HG03432 (cell line): Measurements from ENCODE around the gene GNAO1.

Source experiments
- ATAC-seq: cut with Tn5 transposase; IDR thresholded peaks from one replicate; pipeline ENCODE4 v1.9.1; 2021; ENCODE audit warnings: mild to moderate bottlenecking, moderate library complexity; ENCODE audit not compliant: unreplicated experiment

The GNAO1 gene

DNA sequence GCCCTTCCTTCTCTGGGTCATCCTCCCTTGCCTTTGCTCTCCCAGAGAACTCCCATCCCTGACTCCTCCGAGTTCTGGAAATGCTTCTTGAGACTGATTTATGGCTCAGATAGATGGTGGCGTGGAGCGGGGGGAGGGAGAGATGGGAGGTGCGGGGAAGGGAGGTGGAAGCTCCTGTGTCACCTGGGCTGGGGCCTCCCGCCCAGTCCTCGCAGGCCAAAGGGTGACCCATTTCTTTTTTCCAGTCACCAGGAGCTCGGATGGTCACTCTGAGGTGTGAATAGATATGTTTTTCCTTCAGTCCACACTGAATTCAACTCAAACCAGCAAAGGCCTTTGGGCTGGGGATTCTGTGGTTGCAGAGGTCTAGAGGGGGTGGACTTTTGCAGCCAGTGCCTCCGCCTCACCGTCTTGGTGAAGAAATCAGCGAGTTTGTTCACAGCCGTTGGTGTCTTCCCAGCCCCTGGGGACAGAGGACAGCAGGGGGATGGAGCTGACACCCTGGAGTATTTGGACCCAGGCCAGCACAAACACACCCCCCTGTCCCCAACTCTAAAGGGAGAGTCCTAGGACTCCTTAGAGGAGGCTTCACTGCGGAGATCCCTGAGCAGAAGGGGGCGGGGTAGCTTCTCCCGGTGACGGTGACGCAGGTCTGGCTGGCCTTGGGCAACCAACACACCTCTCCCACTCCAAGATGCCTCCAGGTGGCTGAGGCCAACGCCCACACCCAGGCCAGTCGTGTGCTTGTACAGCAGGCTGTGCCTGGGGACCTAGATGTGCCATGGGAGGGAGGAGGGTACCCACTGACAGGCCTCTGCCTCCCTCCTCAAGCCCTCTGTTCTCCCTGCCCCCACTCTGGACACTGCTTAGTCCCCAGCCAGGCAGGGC lies 153.5 kb downstream of the GNAO1 start:
- ATAC-seq, result no peak

DNA sequence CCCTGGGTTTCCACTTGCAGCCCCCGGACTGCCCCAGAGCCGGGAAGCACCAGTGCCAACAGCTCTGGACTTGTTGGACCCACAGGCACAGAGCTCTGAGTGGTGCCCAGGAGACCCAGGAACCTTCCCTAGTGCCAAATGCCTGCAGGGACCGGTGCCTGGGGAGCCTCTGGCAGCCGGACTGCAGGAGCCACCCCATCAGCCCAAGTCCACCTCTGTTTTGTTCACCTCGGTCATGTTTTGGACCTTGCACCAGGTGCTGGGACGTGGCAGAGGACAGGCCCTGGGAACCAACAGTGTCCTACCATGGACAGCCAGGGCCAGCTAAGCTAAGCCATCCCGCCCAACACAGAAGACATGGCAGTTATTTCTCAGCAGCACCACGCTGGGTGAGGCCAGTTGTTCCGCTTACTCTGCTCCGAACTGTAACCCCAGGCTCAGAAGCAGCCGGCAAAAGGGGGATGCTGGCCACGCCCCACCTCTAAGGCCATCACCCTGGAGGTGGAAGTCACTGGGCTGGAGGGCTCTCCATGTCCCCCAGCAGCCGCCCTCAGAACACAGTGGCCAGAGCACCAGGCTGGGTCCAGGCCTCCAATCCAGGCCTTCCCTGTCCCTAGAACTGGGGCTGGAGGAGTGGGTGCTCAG lies 154.2 kb downstream of the GNAO1 start:
- no peak for ATAC-seq

DNA sequence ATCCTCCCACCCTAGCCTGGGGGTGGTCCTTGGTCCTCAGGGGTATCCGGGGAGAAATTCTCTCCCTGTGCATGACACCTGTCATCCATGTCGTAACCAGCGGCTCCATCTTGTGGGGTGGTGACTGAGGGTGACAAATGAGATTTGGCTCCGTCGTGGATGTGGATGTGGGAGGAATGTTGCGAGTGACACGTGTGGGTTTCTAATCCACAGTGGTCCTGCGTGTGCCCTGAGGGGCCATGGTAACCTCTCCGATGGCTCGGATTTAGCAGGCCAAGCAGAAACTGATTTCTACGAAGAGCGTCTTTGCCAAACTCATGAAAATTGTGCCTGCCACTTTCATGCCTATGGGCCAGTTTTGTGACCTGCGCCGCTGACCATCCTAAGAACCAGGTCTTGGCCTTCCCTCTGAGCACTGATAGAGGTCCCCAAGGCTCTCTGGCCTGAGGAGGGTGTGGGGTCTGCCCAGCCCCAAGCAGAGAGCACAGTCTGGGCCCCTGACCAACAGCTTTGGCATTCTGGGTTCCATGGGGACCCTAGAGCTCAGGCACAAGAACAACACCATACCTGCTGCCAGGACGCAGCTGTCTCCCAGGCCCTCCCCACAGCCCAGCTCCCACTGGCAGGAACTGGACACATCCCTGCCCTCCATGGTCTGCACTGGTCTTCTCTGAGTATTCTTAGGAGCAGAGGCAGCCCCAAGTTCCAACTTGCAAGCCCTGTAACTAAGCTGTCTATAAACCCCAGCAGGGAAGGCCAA lies 155.0 kb downstream of the GNAO1 start:
- no peak for ATAC-seq

DNA sequence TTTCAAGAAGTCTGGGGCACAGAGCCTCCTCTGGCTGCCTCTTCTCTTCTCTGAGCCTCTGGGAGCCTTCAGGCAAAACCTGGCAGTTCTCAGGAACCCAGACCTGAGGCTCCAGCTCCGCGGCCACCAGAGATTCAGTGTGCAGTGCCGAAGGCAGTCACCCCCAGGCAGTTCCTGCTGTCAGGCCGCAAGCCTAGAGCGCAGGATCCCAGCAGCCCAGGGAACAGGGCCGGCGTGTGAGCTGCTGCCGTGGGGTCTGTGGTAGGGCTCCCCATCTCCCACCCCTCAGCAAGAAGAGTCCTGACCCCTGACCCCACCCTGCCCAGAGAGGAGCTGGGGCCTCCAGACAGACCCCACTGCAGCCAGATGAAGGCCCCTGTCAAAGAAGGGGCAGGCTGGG lies 155.9 kb downstream of the GNAO1 start:
- ATAC-seq, result no peak

DNA sequence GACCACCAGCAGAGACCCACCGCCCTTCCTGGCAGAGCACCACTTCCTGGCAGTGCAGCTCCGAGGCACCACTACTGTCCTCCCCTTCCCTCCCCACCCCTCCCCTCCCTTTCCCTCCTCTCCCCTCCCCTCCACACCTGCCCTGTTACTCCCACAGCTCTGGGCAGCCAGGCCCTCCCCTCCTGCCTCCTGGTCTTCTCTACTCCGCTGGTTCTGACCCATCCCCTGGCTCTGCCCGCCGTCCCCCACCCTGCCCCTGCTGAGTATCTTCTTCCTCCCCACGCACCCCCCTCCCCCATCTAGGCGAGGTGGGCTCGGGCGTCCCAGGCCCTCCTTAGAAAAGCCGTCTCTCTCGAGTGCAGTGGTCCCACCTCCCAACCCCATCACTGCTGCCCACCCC lies 156.4 kb downstream of the GNAO1 start:
- no peak for ATAC-seq

DNA sequence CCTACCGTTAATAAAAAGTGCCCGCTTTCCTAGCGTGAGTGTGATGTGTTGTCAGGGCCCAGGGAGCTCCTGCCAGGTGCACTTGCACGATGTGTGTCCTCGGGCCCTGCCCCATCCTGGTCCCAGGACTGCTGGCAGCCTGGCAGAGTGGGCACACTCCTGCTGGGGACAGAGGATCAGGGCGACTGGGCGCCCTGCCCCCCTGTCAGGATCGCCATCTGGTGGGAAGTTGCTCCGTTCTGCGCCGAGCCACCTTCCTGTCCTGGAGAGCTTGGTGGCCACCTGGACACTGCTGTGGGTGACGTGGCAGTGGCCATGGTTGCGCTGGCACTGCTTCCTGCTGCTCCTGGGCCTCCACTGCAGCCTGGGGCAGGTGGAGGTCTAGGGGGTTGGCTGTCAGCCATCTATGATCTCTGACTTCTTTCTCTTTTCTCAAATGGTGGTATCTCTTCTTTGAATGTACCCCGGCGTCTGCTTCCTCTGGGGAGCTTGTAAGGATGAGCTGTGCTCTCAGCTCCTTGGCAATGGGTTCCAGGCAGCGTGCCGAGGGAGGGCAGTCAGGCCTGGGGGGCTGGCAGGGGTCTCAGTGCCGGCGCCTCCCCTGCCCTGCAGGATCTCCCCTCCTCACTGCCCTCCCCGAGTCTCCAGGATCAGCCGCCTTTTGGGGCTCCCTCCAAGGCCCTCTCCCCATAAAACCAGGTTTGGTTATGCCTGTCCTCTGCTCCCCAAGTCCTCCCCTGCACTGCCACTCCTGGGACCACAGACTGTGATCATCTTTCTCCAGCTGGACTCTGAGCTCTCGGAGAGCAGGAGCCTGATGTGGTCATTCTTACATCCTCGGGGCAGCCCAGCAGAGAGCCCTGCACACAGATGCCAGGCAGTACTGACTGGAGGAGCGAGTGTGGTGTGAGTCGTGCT lies 157.1 kb downstream of the GNAO1 start:
- no peak for ATAC-seq

DNA sequence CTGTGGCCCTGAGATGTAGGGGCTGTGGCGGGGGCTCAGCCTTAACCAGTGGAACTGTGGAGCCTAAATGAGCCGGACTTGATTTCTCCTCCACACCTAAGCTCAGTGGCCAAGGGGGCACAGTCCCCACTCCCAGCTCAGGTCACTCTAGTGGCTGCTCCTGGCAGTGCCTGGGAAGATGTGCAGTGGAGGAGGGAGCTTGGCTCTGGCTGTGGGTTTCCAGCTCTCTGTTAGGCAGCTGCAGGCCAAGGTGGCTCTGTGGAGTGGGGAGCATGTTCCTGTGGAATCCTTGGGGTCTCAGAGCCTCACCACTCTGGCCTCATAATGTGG lies 157.8 kb downstream of the GNAO1 start:
- ATAC-seq, result no peak

DNA sequence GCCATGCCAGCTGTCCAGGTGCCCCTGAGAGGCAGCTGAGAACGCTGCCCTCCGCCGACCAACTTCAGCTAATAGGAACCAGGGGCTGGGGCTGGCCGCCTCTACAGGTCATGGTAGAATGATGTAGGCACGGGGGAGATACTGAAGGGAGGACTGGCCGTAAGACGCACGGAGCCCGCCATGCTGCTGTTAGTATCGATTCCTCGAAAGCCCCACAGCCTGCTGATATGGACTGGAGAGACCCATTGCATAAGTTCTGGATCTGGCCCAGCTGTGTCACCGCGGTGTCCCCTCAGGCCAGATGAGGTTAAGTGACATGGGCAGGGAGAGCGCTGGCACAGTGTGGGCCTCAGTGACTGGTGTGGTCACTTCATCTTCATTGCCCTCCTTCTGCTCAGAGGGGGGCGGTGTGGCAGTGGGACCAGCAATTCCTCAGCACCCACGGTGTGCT lies 158.4 kb downstream of the GNAO1 start:
- ATAC-seq, result no peak

DNA sequence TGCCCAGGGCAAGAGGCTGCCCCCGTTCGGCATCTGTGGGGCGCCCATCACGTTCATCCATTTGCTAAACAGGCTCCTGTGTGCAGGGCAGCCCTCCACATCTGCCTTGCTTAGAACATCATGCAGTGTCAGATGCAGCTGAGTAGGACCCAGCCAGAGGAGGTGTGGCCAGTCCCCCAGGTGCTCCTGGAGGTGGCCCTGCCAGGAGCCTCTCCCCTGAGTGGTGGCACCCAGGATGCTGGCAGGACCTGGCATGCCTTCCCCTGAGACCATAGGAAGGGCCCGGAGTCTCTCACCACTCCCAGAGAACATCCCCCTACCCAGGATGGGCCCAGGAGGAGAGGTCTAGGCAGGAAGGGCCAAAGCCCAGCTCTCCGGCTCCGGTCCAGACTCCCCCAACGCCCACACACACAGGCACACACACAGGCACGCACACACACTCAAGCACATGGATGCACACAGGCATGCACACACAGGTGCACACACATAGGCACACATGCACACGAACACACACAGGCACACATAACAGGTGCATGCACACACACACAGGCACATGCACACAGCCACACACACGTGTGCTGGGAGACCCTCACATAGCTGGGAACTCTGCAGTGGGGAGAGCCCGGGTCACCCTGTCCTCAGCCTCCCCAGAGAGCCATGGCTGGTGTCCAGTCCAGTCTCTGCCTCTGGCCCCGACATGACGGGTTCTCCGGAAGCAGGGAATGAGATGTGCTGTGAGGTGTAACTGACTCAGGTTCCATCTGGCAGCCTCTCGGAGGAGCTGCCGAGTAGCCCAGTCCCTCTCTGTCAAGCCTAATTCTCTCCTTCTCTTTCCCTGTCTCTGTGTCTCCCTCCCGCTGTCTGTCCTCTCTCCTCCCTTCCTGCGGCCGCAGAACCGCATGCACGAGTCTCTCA lies 159.5 kb downstream of the GNAO1 start:
- no peak for ATAC-seq

DNA sequence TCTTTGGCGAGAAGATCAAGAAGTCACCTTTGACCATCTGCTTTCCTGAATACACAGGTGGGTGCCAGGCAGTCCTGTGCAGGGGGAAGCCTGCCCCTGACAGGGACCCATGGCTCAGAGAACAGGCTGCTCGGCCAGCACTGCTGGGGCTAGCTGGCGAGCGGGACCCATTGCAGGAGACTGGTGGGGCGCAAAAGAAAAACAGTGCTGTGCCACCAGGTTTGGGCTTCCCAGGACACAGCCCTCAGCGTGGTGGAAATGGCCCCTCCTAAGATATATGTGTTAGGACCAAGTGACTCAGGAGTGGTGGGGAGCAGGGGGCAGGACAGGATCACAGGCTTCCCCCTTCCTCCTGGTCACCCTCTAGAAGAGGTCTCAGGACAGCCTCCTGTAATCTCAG lies 160.2 kb downstream of the GNAO1 start:
- ATAC-seq, result no peak

DNA sequence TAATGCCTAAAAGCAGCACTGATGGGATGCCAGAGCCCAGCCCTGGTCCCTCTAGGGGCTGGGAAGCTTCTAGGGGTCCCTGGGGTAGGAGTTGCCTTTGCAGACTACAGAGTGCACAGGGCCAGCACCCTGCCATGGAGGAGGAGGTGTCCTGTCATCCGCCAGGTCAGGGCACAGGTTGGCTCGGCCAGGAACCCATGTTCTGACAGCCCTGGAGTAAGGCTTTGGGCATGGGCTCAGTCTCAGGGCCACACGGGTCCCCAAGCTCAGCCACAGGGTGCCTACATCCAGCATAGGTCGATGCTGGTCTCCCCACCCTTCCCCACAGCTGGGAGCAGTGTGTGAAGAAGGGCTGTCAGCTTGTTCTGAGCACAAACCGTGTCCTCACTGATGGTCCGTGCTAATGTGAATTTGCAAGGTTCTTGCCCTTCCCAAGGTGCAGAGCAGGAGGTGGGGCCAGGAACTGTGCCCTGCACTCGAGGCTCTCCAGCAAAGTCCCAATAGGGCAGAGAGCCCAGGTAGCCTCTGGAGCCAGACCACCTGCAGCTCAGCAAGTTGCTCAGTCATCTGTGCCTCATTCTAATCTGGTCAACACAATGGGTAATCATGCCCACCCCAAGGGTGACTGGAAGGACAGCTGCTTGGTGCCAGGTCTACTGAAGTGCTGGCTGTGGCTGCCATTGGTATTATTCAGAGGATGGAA lies 161.2 kb downstream of the GNAO1 start:
- no peak for ATAC-seq

DNA sequence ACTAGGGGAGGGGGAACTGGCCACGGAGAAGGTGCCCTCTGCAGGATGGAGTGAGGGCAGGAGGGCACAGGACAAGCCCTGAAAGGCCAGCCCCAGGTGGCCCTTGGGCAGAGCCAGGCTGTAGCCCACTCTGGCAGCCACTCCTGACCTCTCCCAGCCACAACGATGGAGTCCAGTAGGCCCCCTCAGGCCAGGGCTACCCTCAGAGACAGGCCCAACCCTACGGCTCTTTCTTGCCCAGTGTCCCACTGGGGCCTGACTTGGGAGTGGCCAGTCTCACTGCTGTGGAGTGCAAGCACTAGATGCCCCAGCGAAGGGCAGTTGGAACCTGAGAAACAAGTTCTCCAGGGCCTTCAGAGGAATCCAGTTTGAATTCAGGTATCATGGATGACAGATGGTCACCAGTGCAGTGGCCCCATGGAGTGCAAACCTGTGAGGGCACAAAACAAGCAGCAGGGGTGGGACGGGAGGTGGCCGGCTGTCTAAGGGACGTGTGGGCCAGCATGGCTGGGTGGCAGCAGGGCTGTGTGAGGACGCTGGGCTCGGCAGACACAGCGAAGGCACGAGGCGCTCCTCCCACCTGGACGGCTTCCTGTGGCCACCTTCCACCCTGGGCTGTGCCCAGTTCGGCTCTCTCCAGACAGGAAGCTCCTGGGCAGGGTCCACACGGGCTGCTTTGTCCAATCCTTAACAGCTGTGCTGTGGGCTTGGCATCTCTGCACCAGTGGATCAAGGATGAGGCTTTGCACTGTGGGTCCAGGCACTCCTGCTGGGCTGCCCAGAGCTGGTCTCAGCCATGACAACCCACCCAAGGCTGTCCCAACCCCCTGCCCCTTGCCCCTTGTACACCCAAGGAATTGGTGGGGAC lies 162.0 kb downstream of the GNAO1 start:
- ATAC-seq, result no peak

DNA sequence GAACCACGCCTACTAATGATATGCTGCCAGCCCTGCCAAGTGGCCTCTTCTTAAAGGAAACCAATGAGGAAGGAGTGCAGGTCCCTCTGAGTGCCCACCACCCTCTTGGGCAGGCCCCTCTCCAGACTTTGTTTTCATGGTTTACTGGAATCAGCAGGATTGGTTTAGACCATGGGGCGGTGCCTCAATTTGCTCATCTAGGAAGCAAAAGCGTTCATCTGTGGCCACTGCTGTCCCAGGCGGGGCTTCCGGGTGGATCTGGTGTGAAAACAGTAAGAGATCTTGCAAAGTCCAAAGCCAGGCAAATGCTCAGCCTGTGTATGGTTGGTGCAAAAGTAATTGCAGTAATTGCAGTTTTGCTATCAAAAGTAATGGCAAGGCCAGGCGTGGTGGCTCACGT lies 162.7 kb downstream of the GNAO1 start:
- no peak for ATAC-seq

DNA sequence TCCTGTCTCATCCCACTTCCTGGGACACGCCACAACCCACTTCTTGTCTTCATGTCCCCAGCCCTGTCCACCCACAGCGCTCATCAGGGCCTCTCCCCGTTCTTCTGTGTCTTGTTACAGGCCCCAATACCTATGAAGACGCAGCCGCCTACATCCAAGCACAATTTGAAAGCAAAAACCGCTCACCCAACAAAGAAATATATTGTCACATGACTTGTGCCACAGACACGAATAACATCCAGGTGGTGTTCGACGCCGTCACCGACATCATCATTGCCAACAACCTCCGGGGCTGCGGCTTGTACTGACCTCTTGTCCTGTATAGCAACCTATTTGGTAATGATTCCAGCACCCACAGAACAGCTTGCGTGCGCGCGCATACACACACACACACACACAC lies 163.5 kb downstream of the GNAO1 start:
- no peak for ATAC-seq

DNA sequence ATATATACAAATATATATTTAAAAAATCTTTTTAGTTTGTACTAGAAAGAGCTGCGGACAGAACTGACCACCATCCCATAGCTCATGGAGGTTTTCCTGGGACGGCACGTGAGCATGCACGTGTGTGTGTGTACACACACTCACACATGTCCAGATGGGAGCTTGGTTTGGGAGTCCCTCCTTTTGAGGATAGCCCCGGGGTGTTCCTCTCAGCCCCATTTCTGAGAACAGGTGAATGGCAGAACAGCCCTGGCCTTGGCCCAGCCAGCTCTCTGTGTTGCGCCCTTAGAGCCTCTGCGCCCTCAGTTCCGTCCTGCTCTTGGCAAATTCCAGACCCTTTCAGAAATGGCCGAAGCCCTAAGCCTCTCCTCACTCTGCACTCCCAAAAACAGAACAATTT lies 163.9 kb downstream of the GNAO1 start:
- no peak for ATAC-seq

DNA sequence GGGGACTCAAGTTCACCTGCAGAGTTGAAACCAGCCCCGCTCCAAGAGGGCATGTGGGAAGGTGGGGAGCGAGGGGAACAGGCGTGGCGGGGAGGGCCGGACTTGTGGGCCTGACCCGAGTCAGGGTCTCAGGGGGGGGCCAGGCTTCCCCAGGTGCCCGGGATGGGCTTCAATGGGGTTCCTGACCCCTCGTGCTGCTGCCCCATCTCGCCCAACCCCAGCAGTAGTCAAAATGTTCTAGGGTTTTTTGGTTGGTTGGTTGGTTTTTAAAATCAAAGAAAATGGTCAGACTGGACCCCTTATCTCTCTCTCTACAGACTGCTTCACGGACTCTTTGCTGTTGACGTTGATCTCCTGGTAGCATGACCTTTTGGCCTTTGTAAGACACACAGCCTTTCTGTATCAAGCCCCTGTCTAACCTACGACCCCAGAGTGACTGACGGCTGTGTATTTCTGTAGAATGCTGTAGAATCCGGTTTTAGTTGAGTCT lies 164.5 kb downstream of the GNAO1 start:
- ATAC-seq, result no peak

DNA sequence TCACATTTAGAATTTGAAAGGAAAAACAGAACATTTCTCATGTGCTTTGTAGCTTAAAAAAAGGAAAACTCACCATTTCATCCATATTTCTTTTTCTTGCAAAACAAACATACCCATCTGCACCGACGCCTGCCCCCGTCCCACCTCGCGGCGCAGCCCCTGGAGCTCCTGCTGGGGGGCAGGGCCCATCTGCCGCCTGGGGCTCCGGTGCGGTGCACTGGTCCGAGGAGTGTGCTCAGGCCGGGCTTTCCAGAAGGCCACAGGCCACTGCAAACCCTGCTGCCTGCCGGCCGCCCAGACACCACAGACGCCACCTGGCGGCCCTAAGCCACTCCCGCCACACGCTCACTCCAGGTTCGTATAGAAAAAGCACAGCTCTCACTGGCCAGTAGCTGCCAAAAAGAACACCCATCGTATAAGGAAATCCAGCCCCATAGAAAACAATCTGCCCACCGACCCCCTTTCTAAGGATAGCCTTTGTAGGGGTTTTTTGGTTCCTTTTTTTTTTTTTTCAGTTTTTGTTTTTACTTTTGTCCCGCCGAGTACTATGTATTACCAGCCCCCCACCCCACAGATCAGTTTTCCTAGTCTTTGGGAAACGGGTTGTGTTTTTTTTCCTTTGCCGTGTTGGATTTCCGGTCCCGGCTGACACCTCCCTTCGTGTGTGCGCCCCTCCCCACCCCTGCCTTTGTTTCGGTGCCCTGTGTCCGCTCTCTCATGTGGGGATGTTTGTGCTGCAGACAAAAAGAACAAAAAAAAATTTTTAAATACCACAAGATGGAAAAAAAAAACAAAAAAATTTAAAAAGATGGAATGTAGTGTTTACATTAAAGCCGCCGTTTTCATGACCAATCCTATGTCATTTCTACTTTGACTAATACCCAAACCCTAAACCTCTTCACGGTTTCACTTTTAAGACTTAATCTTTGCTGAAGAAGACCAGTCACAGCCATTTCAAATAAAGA lies 165.3 kb downstream of the GNAO1 start:
- ATAC-seq, result peak; percentile 95
